GM12878 (cell line): ENCODE results near the gene USP38. TPM values are rescaled to one million over a fixed set of nuclear protein-coding genes. Genes with fewer than 3 reads are reported as not detected.

Experiments used
- ATAC-seq: fragments of 200-7000 bp; cut with Tn5 transposase; 3 replicates; pipeline ENCODE4 v1.9.1; 2020; ENCODE audit warnings: mild to moderate bottlenecking, moderate library complexity
- BruUV-seq: library from RNA; stranded (reverse); fragments of 400-500 nt; replicated peaks from 2 replicates; lab custom pipeline; 2021; lab: Mats Ljungman, UMichigan
- CTCF ChIA-PET: fragments of 300-600 bp; sonication (Branson Sonifier 250); formaldehyde crosslinking; extraction: SDS; loops from one replicate; lab custom pipeline; 2021; ENCODE audit warnings: inconsistent platforms; lab: Yijun Ruan, JAX
- POLR2A ChIA-PET: fragments of 350-600 bp; formaldehyde crosslinking; extraction: SDS; loops from one replicate; lab custom pipeline; 2021; ENCODE audit warnings: inconsistent platforms; lab: Charles Lee
- RAD21 ChIA-PET: fragments of 300-600 bp; sonication (Branson Sonifier 250); formaldehyde crosslinking; loops from one replicate; lab custom pipeline; 2023; ENCODE audit warnings: antibody characterized with exemption; ENCODE audit not compliant: unreplicated experiment; lab: Charles Lee
- SMC1A ChIA-PET: fragments of 300-600 bp; sonication (Branson Sonifier 250); formaldehyde crosslinking; loops from one replicate; lab custom pipeline; 2023; ENCODE audit not compliant: unreplicated experiment, uncharacterized antibody; lab: Charles Lee
- DNase-seq: peaks from one replicate; pipeline ENCODE4 v3.0.0-alpha.2; 2011; ENCODE audit warnings: low read depth, low spot score
- FAIRE-seq: peaks from 3 replicates; lab custom pipeline; 2011; peaks lifted over from hg19 to GRCh38; lab: Jason Lieb, UNC
- H2AFZ ChIP-seq: 2 replicates; pipeline ENCODE4 v1.6.0; 2011; ENCODE audit warnings: low read depth, low read length, control low read depth; ENCODE audit not compliant: control insufficient read depth
- H3K27ac ChIP-seq: 2 replicates; pipeline ENCODE4 v1.5.1; 2011; ENCODE audit warnings: control low read depth; ENCODE audit not compliant: control insufficient read depth, insufficient read depth
- H3K27me3 ChIP-seq, 2 experiments: replicated peaks in 1 of 2; 2 replicates each; pipeline versions ENCODE4 v1.6.0 to v1.6.1; 2011; ENCODE audit warnings: low read length in 1 of 2; ENCODE audit not compliant: control insufficient read depth in 2 of 2, insufficient read depth in 2 of 2
- H3K36me3 ChIP-seq, 2 experiments: 2 replicates each; pipeline ENCODE4 v1.5.1; 2011; ENCODE audit warnings: low read length in 1 of 2; ENCODE audit not compliant: control insufficient read depth in 2 of 2, insufficient read depth in 2 of 2
- H3K4me1 ChIP-seq: 2 replicates; pipeline ENCODE4 v1.6.1; 2011; ENCODE audit warnings: mild to moderate bottlenecking, low read length, moderate library complexity, mixed read lengths; ENCODE audit not compliant: control insufficient read depth, insufficient read depth
- H3K4me2 ChIP-seq: 2 replicates; pipeline ENCODE4 v1.6.0; 2011; ENCODE audit warnings: control low read depth; ENCODE audit not compliant: control insufficient read depth, insufficient read depth
- H3K4me3 ChIP-seq: fragments of 200-600 bp; sonication (generic); 2 replicates; pipeline ENCODE4 v1.5.1; 2016
- H3K79me2 ChIP-seq: 2 replicates; pipeline ENCODE4 v1.6.0; 2011; ENCODE audit warnings: low read length; ENCODE audit not compliant: control insufficient read depth, insufficient read depth
- H3K9ac ChIP-seq: 2 replicates; pipeline ENCODE4 v1.8.0; 2011; ENCODE audit warnings: low read length, control low read depth, mixed read lengths; ENCODE audit not compliant: control insufficient read depth, insufficient read depth
- H3K9me3 ChIP-seq: replicated peaks from 3 replicates; pipeline ENCODE4 v1.5.1; 2011; ENCODE audit warnings: mild to moderate bottlenecking, low read length; ENCODE audit not compliant: control insufficient read depth, insufficient read depth
- H4K20me1 ChIP-seq: 2 replicates; pipeline ENCODE4 v1.6.0; 2011; ENCODE audit not compliant: control insufficient read depth, insufficient read depth
- EGR1 ChIP-seq, 2 experiments: IDR thresholded peaks; 1 replicate in 1 of 2; 2 replicates in 1 of 2; pipeline ENCODE4 v1.6.1; 2011 to 2012; ENCODE audit warnings: low read depth in 2 of 2, low read length in 2 of 2, borderline replicate concordance in 1 of 2, mild to moderate bottlenecking in 1 of 2, moderate library complexity in 1 of 2
- HDAC6 ChIP-seq: fragments of 200-600 bp; sonication (generic); IDR thresholded peaks from one replicate; pipeline ENCODE4 v1.8.0; 2017; ENCODE audit warnings: antibody characterized with exemption; ENCODE audit not compliant: unreplicated experiment
- HDGF ChIP-seq: fragments of 450-650 bp; IDR thresholded peaks from 2 replicates; pipeline ENCODE4 v1.6.1; 2016; ENCODE audit warnings: antibody characterized with exemption
- KLF5 ChIP-seq: fragments of 450-650 bp; IDR thresholded peaks from 2 replicates; pipeline ENCODE4 v1.6.1; 2014; ENCODE audit warnings: mild to moderate bottlenecking; ENCODE audit not compliant: partially characterized antibody
- NFIC ChIP-seq: IDR thresholded peaks from 2 replicates; pipeline ENCODE4 v1.6.1; 2012; ENCODE audit warnings: low read depth, mild to moderate bottlenecking, inconsistent platforms, low read length, moderate library complexity
- NFYA ChIP-seq: IDR thresholded peaks from 2 replicates; pipeline ENCODE4 v1.6.1; 2011; ENCODE audit warnings: low read depth, mild to moderate bottlenecking, low read length, improper control_type of control experiment, borderline replicate concordance
- NR2C1 ChIP-seq: fragments of 450-650 bp; IDR thresholded peaks from 2 replicates; pipeline ENCODE4 v1.6.1; 2017; ENCODE audit warnings: antibody characterized with exemption, mild to moderate bottlenecking, moderate library complexity
- NRF1 ChIP-seq: conservative IDR thresholded peaks from 2 replicates; pipeline ENCODE4 v1.6.1; 2011; ENCODE audit warnings: mild to moderate bottlenecking, low read depth, low read length, improper control_type of control experiment
- POU2F2 ChIP-seq: IDR thresholded peaks from 3 replicates; pipeline ENCODE4 v1.6.1; 2011; ENCODE audit warnings: low read depth, mild to moderate bottlenecking, low read length, borderline replicate concordance
- RFX5 ChIP-seq: IDR thresholded peaks from 2 replicates; pipeline ENCODE4 v1.6.1; 2011; ENCODE audit warnings: low read depth, low read length, improper control_type of control experiment
- SIX5 ChIP-seq: IDR thresholded peaks from 2 replicates; pipeline ENCODE4 v1.6.1; 2011; ENCODE audit warnings: mild to moderate bottlenecking, low read depth, low read length, moderate library complexity; ENCODE audit not compliant: severe bottlenecking
- ZNF622 ChIP-seq: fragments of 450-650 bp; IDR thresholded peaks from 2 replicates; pipeline ENCODE4 v1.6.1; 2017; ENCODE audit warnings: mild to moderate bottlenecking, inconsistent platforms
- WGBS: methylation state at CpG from one replicate; pipeline ENCODE4 v1.1.6; 2016; ENCODE audit warnings: low lambda C conversion rate; ENCODE audit not compliant: insufficient replicate concordance, insufficient coverage; ENCODE audit errors: missing lambda C conversion rate; 5-methylcytosine and 5-hydroxymethylcytosine counted together
- in situ Hi-C: fragments of 300-500 bp; cut with MboI; formaldehyde crosslinking; loops from 9 replicates; pipeline ENCODE4 v1.14.3; 2018; ENCODE audit warnings: mixed read lengths
- intact Hi-C: fragments of 100-400 bp; cut with micrococcal nuclease; formaldehyde crosslinking; loops from one replicate; pipeline ENCODE4 v1.14.2; 2022; ENCODE audit not compliant: unreplicated experiment
- polyA plus RNA-seq, 11 experiments: library from polyadenylated mRNA; depleted of rRNA in 4 of 11; unstranded in 6 of 11; stranded (reverse) in 5 of 11; fragments of >200 nt; fragmentation: Nextera tagmentation in 4 of 11; fragmentation: Illumina TruSeq in 1 of 11; extraction: Ambion mirVana in 4 of 11; extraction: Trizol in 1 of 11; gene quantifications; 1 replicate in 1 of 11; 2 replicates in 10 of 11; pipeline versions ENCODE4 v1.2.1 to v1.2.3, GENCODE V29; 2011 to 2016; ENCODE audit warnings: inconsistent platforms in 2 of 11, missing spikeins in 2 of 11, low read depth in 1 of 11
- total RNA-seq, 4 experiments: library from RNA; depleted of rRNA in 3 of 4; stranded (reverse); fragments of >200 nt in 3 of 4; fragmentation: Illumina TruSeq in 1 of 4; extraction: Trizol in 1 of 4; gene quantifications; 2 replicates each; pipeline versions ENCODE4 v1.2.1 to v1.2.3, GENCODE V29; 2013 to 2021
- TF ChIP-seq, protein P1 (sequence below): IDR thresholded peaks from 2 replicates; pipeline ENCODE4 v1.6.1; 2011; ENCODE audit warnings: borderline replicate concordance, low read depth, mild to moderate bottlenecking, moderate library complexity, mixed read lengths, low read length; ENCODE audit not compliant: insufficient read depth; ENCODE audit errors: extremely low read length
- TF ChIP-seq, protein P2 (sequence below): fragments of 450-650 bp; IDR thresholded peaks from 2 replicates; pipeline ENCODE4 v1.6.1; 2016; ENCODE audit warnings: mild to moderate bottlenecking
- TF ChIP-seq, protein P3 (sequence below): IDR thresholded peaks from 2 replicates; pipeline ENCODE4 v1.6.1; 2011; ENCODE audit warnings: borderline replicate concordance, low read depth, mild to moderate bottlenecking, moderate library complexity, low read length; ENCODE audit not compliant: insufficient read depth, poor library complexity, severe bottlenecking

USP38 gene
- total and polyA plus RNA-seq, 10 of the 15 experiments (the other 5 are each of a cell fraction or from before 2014, with no cell fraction given): 4.4 to 19.0 (median 14.7) TPM

DNA sequence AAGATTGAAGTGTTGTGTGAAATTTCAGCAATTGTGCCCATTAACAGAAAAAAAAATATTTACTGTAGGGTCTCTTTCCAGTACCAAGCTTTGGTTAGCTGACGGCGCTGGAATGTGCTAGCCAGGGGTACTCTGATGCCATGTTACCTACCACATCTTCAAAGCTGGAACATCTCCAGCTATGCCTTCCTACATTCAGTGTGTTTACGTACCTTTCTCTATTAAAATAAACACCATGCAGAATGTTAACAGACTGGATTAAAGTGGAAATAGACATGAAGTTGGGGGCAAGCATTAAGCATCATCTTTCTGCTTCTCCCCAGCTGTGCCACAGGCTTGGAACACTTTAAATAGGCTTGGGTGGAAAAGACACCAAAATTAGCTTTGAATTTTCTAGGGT is 65.9 kb downstream of the USP38 start:
- DNase-seq (no peak), ATAC-seq (no peak), FAIRE-seq (no peak)
- Histone ChIP-seq H3K36me3 (no peaks in the 10 kb centered on the region), H3K79me2 (no peaks in the 10 kb centered on the region), H3K4me1 (no peaks in the 10 kb centered on the region), H4K20me1 (no peaks in the 10 kb centered on the region), H3K9ac (no peak overlapping the region), H3K27me3 (no peaks in the 10 kb centered on the region), H3K4me3 (no peak overlapping the region), H3K9me3 (no peaks in the 10 kb centered on the region), H2AFZ (no peak overlapping the region), H3K27ac (no peak overlapping the region), H3K4me2 (no peak overlapping the region)
- CTCF ChIA-PET: no interaction called here
- in situ Hi-C loops (no loop called here), intact Hi-C loops (no loop called here)
- POLR2A ChIA-PET: no interaction called here
- 72% methylated on average over 3 of the region's 3 CpGs for WGBS
- SMC1A ChIA-PET: interaction anchor here (1.3 kb wide), 1 partner anchor 10 kb away, joined by 4 read pairs; no protein-coding TSS in a partner anchor
- RAD21 ChIA-PET: no interaction called here
- TF ChIP-seq, protein P1, sequence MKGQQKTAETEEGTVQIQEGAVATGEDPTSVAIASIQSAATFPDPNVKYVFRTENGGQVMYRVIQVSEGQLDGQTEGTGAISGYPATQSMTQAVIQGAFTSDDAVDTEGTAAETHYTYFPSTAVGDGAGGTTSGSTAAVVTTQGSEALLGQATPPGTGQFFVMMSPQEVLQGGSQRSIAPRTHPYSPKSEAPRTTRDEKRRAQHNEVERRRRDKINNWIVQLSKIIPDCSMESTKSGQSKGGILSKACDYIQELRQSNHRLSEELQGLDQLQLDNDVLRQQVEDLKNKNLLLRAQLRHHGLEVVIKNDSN: no peak
- TF ChIP-seq NFIC: no peak
- no TSS peak for BruUV-seq

DNA sequence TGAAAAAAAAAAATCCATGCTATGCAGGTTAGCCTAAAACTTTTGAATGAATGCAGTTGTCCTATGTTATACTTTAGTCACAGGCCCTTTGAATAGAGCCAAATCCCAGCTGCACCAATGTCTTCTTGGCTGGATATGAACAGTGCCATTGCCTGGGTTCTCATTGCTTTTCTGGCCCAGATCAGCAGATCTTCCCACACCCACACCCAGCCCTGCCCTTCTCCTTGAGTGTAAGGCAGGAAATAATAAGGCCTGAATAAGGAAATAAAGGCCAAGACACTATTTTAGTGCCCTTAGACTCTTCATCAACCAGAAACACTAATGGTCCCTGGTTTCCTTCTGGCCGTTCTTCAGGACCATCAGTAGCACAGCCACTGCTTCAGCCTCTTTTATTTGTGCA is 66.6 kb downstream of the USP38 start:
- BruUV-seq: no TSS peak
- H4K20me1 ChIP-seq: no peaks in the 10 kb centered on the region
- no peaks in the 10 kb centered on the region for H3K79me2 ChIP-seq
- SMC1A ChIA-PET: interaction anchor here (1.3 kb wide), 1 partner anchor 11 kb away, joined by 4 read pairs; no protein-coding TSS in a partner anchor
- no peak overlapping the region for H3K9ac ChIP-seq
- RAD21 ChIA-PET: no interaction called here
- intact Hi-C loops: no loop called here
- H3K4me2 ChIP-seq: no peak overlapping the region
- H3K4me1 ChIP-seq: no peaks in the 10 kb centered on the region
- POLR2A ChIA-PET: no interaction called here
- no peaks in the 10 kb centered on the region for H3K27me3 ChIP-seq
- FAIRE-seq: no peak
- H2AFZ ChIP-seq: no peak overlapping the region
- no peak for ATAC-seq
- CTCF ChIA-PET: no interaction called here
- 0% methylated on average over 1 of the region's 1 CpG for WGBS
- no peaks in the 10 kb centered on the region for H3K9me3 ChIP-seq
- DNase-seq: no peak
- H3K27ac ChIP-seq: no peak overlapping the region
- H3K36me3 ChIP-seq: no peaks in the 10 kb centered on the region
- H3K4me3 ChIP-seq: no peak overlapping the region
- in situ Hi-C loops: no loop called here
- TF ChIP-seq NR2C1 (no peak), RFX5 (no peak), HDGF (no peak), POU2F2 (no peak), EGR1 (IDR thresholded peaks at IDR 0.05; ENCODE audit: borderline replicate concordance in 1 of 2, low read depth in 2 of 2, low read length in 2 of 2) (no peak), NFYA (no peak), KLF5 (no peak), ZNF622 (no peak), NRF1 (no peak), SIX5 (no peak), HDAC6 (no peak)
- TF ChIP-seq, protein P2, sequence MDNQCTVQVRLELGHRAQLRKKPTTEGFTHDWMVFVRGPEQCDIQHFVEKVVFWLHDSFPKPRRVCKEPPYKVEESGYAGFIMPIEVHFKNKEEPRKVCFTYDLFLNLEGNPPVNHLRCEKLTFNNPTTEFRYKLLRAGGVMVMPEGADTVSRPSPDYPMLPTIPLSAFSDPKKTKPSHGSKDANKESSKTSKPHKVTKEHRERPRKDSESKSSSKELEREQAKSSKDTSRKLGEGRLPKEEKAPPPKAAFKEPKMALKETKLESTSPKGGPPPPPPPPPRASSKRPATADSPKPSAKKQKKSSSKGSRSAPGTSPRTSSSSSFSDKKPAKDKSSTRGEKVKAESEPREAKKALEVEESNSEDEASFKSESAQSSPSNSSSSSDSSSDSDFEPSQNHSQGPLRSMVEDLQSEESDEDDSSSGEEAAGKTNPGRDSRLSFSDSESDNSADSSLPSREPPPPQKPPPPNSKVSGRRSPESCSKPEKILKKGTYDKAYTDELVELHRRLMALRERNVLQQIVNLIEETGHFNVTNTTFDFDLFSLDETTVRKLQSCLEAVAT: no peak
- TF ChIP-seq, protein P3, sequence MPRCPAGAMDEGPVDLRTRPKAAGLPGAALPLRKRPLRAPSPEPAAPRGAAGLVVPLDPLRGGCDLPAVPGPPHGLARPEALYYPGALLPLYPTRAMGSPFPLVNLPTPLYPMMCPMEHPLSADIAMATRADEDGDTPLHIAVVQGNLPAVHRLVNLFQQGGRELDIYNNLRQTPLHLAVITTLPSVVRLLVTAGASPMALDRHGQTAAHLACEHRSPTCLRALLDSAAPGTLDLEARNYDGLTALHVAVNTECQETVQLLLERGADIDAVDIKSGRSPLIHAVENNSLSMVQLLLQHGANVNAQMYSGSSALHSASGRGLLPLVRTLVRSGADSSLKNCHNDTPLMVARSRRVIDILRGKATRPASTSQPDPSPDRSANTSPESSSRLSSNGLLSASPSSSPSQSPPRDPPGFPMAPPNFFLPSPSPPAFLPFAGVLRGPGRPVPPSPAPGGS: no peak
